B cell (primary cell): ENCODE data around the gene RIPK3.

Experiments
- EZH2 ChIP-seq: IDR thresholded peaks from 2 replicates; pipeline ENCODE4 v1.6.1; 2012; ENCODE audit warnings: borderline replicate concordance, low read depth, mild to moderate bottlenecking, moderate library complexity, low read length; ENCODE audit not compliant: insufficient read depth, poor library complexity, severe bottlenecking
- TF ChIP-seq, protein P1 (sequence below): fragments of 200-600 bp; IDR thresholded peaks from one replicate; pipeline ENCODE4 v1.8.0; 2022; ENCODE audit warnings: antibody characterized with exemption, mild to moderate bottlenecking

DNA sequence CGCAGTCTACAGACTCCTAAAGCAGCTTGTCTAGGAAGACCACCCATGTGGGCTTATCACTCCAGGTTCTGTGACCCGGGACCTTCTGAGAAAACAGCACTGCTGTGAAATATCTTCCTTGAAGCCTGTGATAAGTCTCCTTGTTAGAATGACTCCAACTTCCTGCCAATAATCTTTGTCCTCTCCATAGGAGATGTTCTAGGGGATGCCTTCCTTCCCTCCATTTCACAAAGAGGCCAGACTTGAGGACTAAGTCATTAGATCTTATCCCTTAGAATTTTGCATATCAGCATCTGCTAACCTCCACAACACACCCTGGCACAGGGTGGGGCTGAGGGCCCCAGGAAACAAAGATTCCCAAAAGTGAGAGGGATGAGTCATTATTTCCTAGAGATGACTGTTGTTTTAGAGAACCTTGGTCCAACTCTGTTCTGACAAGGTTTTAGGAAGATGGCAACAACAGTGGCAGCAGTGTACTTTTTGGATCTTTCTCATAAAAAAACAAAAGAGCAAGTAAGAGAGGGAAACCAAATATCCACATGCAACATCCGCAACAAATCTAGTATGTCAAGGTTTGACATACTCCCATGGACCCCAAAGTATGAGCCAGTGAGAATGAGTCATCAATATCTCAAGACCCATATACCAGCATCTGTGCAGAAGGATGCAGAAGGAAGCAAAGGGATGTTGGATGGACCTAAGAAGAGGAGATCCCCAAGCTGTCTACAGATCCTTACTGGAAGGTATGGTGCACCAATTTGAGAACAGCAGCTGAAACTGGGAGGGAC is 22.5 kb downstream of the RIPK3 start:
- TF ChIP-seq, protein P1, sequence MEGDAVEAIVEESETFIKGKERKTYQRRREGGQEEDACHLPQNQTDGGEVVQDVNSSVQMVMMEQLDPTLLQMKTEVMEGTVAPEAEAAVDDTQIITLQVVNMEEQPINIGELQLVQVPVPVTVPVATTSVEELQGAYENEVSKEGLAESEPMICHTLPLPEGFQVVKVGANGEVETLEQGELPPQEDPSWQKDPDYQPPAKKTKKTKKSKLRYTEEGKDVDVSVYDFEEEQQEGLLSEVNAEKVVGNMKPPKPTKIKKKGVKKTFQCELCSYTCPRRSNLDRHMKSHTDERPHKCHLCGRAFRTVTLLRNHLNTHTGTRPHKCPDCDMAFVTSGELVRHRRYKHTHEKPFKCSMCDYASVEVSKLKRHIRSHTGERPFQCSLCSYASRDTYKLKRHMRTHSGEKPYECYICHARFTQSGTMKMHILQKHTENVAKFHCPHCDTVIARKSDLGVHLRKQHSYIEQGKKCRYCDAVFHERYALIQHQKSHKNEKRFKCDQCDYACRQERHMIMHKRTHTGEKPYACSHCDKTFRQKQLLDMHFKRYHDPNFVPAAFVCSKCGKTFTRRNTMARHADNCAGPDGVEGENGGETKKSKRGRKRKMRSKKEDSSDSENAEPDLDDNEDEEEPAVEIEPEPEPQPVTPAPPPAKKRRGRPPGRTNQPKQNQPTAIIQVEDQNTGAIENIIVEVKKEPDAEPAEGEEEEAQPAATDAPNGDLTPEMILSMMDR, result no peak
- no peak for TF ChIP-seq EZH2
